DMS79 treated with DMSO at 0.1 percent for 48 hours (cell line): ENCODE results near the gene AIG1.
A peak's percentile ranks its signal among the peaks of the same experiment; 100 is the strongest.
"Not testable (repeated sequence)": the region's sequence is repeated elsewhere in the genome, so short reads cannot be mapped to it uniquely, and the experiment has no call there.

Experiments used
- DNase-seq: peaks from one replicate; lab custom pipeline; 2025; lab: John Stamatoyannopoulos, UW

AIG1 gene

GRCh38 chr6:143166247-143166695 is 105.6 kb downstream of the AIG1 start:
- no peak for DNase-seq

GRCh38 chr6:143167224-143167623 is 106.5 kb downstream of the AIG1 start:
- no peak for DNase-seq

GRCh38 chr6:143168396-143168816 is 107.7 kb downstream of the AIG1 start:
- not testable (repeated sequence) for DNase-seq

GRCh38 chr6:143169440-143169839 is 108.8 kb downstream of the AIG1 start:
- no peak for DNase-seq

- no peak for DNase-seq
Observed at GRCh38 chr6:143174516-143174915, 113.8 kb downstream of the AIG1 start.

- no peak for DNase-seq
Observed at GRCh38 chr6:143174951-143175350, 114.3 kb downstream of the AIG1 start.

GRCh38 chr6:143176090-143177021 is 115.7 kb downstream of the AIG1 start:
- DNase-seq, result no peak

GRCh38 chr6:143177706-143178105 is 117.0 kb downstream of the AIG1 start:
- no peak for DNase-seq

GRCh38 chr6:143179096-143179495 is 118.4 kb downstream of the AIG1 start:
- no peak for DNase-seq

- DNase-seq, result no peak
Observed at GRCh38 chr6:143179901-143180612, 119.4 kb downstream of the AIG1 start.

- DNase-seq, result no peak
Observed at GRCh38 chr6:143180826-143181225, 120.1 kb downstream of the AIG1 start.

GRCh38 chr6:143183666-143184065 is 123.0 kb downstream of the AIG1 start:
- peak; percentile 53 for DNase-seq

GRCh38 chr6:143185288-143185687 is 124.6 kb downstream of the AIG1 start:
- peak; percentile 58 for DNase-seq

- DNase-seq, result no peak
Observed at GRCh38 chr6:143187238-143187923, 126.7 kb downstream of the AIG1 start.

- no peak for DNase-seq
Observed at GRCh38 chr6:143188292-143188691, 127.6 kb downstream of the AIG1 start.

- no peak for DNase-seq
Observed at GRCh38 chr6:143191361-143191760, 130.7 kb downstream of the AIG1 start.

- no peak for DNase-seq
Observed at GRCh38 chr6:143192766-143193165, 132.1 kb downstream of the AIG1 start.

GRCh38 chr6:143193571-143194094 is 132.9 kb downstream of the AIG1 start:
- no peak for DNase-seq

GRCh38 chr6:143194095-143194589 is 133.5 kb downstream of the AIG1 start:
- DNase-seq, result no peak

- no peak for DNase-seq
Observed at GRCh38 chr6:143195349-143195845, 134.7 kb downstream of the AIG1 start.

- peak; percentile 47 for DNase-seq
Observed at GRCh38 chr6:143196525-143197225, 136.0 kb downstream of the AIG1 start.
